GM12878 (cell line): ENCODE measurements around the gene NOD2. TPM values are rescaled to one million over a fixed set of nuclear protein-coding genes. Genes with fewer than 3 reads are reported as not detected.
A peak's percentile ranks its signal among the peaks of the same experiment; 100 is the strongest.

Experiments used
- ATAC-seq: fragments of 200-7000 bp; cut with Tn5 transposase; 3 replicates; pipeline ENCODE4 v1.9.1; 2020; ENCODE audit warnings: mild to moderate bottlenecking, moderate library complexity
- BruUV-seq: library from RNA; stranded (reverse); fragments of 400-500 nt; replicated peaks from 2 replicates; lab custom pipeline; 2021; lab: Mats Ljungman, UMichigan
- CTCF ChIA-PET: fragments of 300-600 bp; sonication (Branson Sonifier 250); formaldehyde crosslinking; extraction: SDS; loops from one replicate; lab custom pipeline; 2021; ENCODE audit warnings: inconsistent platforms; lab: Yijun Ruan, JAX
- POLR2A ChIA-PET: fragments of 350-600 bp; formaldehyde crosslinking; extraction: SDS; loops from one replicate; lab custom pipeline; 2021; ENCODE audit warnings: inconsistent platforms; lab: Charles Lee
- RAD21 ChIA-PET: fragments of 300-600 bp; sonication (Branson Sonifier 250); formaldehyde crosslinking; loops from one replicate; lab custom pipeline; 2023; ENCODE audit warnings: antibody characterized with exemption; ENCODE audit not compliant: unreplicated experiment; lab: Charles Lee
- SMC1A ChIA-PET: fragments of 300-600 bp; sonication (Branson Sonifier 250); formaldehyde crosslinking; loops from one replicate; lab custom pipeline; 2023; ENCODE audit not compliant: unreplicated experiment, uncharacterized antibody; lab: Charles Lee
- DNase-seq: peaks from one replicate; pipeline ENCODE4 v3.0.0-alpha.2; 2011; ENCODE audit warnings: low read depth, low spot score
- FAIRE-seq: peaks from 3 replicates; lab custom pipeline; 2011; peaks lifted over from hg19 to GRCh38; lab: Jason Lieb, UNC
- H2AFZ ChIP-seq: 2 replicates; pipeline ENCODE4 v1.6.0; 2011; ENCODE audit warnings: low read depth, low read length, control low read depth; ENCODE audit not compliant: control insufficient read depth
- H3K27ac ChIP-seq: 2 replicates; pipeline ENCODE4 v1.5.1; 2011; ENCODE audit warnings: control low read depth; ENCODE audit not compliant: control insufficient read depth, insufficient read depth
- H3K27me3 ChIP-seq, 2 experiments: replicated peaks in 1 of 2; 2 replicates each; pipeline versions ENCODE4 v1.6.0 to v1.6.1; 2011; ENCODE audit warnings: low read length in 1 of 2; ENCODE audit not compliant: control insufficient read depth in 2 of 2, insufficient read depth in 2 of 2
- H3K36me3 ChIP-seq, 2 experiments: 2 replicates each; pipeline ENCODE4 v1.5.1; 2011; ENCODE audit warnings: low read length in 1 of 2; ENCODE audit not compliant: control insufficient read depth in 2 of 2, insufficient read depth in 2 of 2
- H3K4me1 ChIP-seq: 2 replicates; pipeline ENCODE4 v1.6.1; 2011; ENCODE audit warnings: mild to moderate bottlenecking, low read length, moderate library complexity, mixed read lengths; ENCODE audit not compliant: control insufficient read depth, insufficient read depth
- H3K4me2 ChIP-seq: 2 replicates; pipeline ENCODE4 v1.6.0; 2011; ENCODE audit warnings: control low read depth; ENCODE audit not compliant: control insufficient read depth, insufficient read depth
- H3K4me3 ChIP-seq: fragments of 200-600 bp; sonication (generic); 2 replicates; pipeline ENCODE4 v1.5.1; 2016
- H3K79me2 ChIP-seq: 2 replicates; pipeline ENCODE4 v1.6.0; 2011; ENCODE audit warnings: low read length; ENCODE audit not compliant: control insufficient read depth, insufficient read depth
- H3K9ac ChIP-seq: 2 replicates; pipeline ENCODE4 v1.8.0; 2011; ENCODE audit warnings: low read length, control low read depth, mixed read lengths; ENCODE audit not compliant: control insufficient read depth, insufficient read depth
- H3K9me3 ChIP-seq: replicated peaks from 3 replicates; pipeline ENCODE4 v1.5.1; 2011; ENCODE audit warnings: mild to moderate bottlenecking, low read length; ENCODE audit not compliant: control insufficient read depth, insufficient read depth
- H4K20me1 ChIP-seq: 2 replicates; pipeline ENCODE4 v1.6.0; 2011; ENCODE audit not compliant: control insufficient read depth, insufficient read depth
- KAT2A ChIP-seq: conservative IDR thresholded peaks from 2 replicates; pipeline ENCODE4 v1.6.1; 2011; ENCODE audit warnings: low read depth, low read length; ENCODE audit not compliant: control insufficient read depth
- RAD21 ChIP-seq: IDR thresholded peaks from 2 replicates; pipeline ENCODE4 v1.6.1; 2011; ENCODE audit warnings: mild to moderate bottlenecking, low read depth, low read length, moderate library complexity; ENCODE audit not compliant: insufficient read depth
- SMC3 ChIP-seq: IDR thresholded peaks from 2 replicates; pipeline ENCODE4 v1.6.1; 2011; ENCODE audit warnings: low read length, improper control_type of control experiment, borderline replicate concordance
- WGBS: methylation state at CpG from one replicate; pipeline ENCODE4 v1.1.6; 2016; ENCODE audit warnings: low lambda C conversion rate; ENCODE audit not compliant: insufficient replicate concordance, insufficient coverage; ENCODE audit errors: missing lambda C conversion rate; 5-methylcytosine and 5-hydroxymethylcytosine counted together
- in situ Hi-C: fragments of 300-500 bp; cut with MboI; formaldehyde crosslinking; loops from 9 replicates; pipeline ENCODE4 v1.14.3; 2018; ENCODE audit warnings: mixed read lengths
- intact Hi-C: fragments of 100-400 bp; cut with micrococcal nuclease; formaldehyde crosslinking; loops from one replicate; pipeline ENCODE4 v1.14.2; 2022; ENCODE audit not compliant: unreplicated experiment
- polyA plus RNA-seq, 11 experiments: library from polyadenylated mRNA; depleted of rRNA in 4 of 11; unstranded in 6 of 11; stranded (reverse) in 5 of 11; fragments of >200 nt; fragmentation: Nextera tagmentation in 4 of 11; fragmentation: Illumina TruSeq in 1 of 11; extraction: Ambion mirVana in 4 of 11; extraction: Trizol in 1 of 11; gene quantifications; 1 replicate in 1 of 11; 2 replicates in 10 of 11; pipeline versions ENCODE4 v1.2.1 to v1.2.3, GENCODE V29; 2011 to 2016; ENCODE audit warnings: inconsistent platforms in 2 of 11, missing spikeins in 2 of 11, low read depth in 1 of 11
- total RNA-seq, 4 experiments: library from RNA; depleted of rRNA in 3 of 4; stranded (reverse); fragments of >200 nt in 3 of 4; fragmentation: Illumina TruSeq in 1 of 4; extraction: Trizol in 1 of 4; gene quantifications; 2 replicates each; pipeline versions ENCODE4 v1.2.1 to v1.2.3, GENCODE V29; 2013 to 2021
- TF ChIP-seq, protein P1 (sequence below), 3 experiments: IDR thresholded peaks in 2 of 3; conservative IDR thresholded peaks in 1 of 3; 2 replicates each; pipeline ENCODE4 v1.5.1; 2011; ENCODE audit warnings: low read depth in 3 of 3, low read length in 3 of 3, mild to moderate bottlenecking in 3 of 3, control low read depth in 2 of 3, moderate library complexity in 2 of 3, inconsistent platforms in 1 of 3, mixed read lengths in 1 of 3; ENCODE audit not compliant: control insufficient read depth in 2 of 3, insufficient read depth in 1 of 3; ENCODE audit errors: extremely low read depth in 1 of 3

Gene NOD2
- total and polyA plus RNA-seq, 10 of the 15 experiments (the other 5 are each of a cell fraction or from before 2014, with no cell fraction given) = 1.0 to 18.6 (median 6.7) TPM

DNA sequence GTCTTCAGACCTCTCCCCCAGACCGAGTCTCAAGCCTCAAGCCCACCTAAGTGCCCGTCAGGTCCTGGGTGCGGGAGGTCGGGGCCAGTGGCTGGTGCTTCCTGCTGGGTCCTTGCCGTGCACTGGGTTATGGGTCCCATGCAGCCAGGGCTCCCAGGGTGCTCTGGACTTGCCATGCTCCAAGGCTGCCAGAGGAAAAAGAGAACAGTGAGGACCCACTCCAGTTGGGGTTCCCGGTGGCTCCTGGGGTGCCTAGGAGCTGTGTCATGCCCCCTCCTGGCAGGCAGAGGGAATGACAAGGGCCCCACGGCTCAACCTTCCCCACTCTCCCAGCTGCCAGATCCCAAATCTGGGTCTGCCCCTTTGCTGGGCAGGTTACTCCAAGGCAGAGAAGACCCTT, 16.1 kb upstream of the NOD2 start:
- TF ChIP-seq, protein P1, sequence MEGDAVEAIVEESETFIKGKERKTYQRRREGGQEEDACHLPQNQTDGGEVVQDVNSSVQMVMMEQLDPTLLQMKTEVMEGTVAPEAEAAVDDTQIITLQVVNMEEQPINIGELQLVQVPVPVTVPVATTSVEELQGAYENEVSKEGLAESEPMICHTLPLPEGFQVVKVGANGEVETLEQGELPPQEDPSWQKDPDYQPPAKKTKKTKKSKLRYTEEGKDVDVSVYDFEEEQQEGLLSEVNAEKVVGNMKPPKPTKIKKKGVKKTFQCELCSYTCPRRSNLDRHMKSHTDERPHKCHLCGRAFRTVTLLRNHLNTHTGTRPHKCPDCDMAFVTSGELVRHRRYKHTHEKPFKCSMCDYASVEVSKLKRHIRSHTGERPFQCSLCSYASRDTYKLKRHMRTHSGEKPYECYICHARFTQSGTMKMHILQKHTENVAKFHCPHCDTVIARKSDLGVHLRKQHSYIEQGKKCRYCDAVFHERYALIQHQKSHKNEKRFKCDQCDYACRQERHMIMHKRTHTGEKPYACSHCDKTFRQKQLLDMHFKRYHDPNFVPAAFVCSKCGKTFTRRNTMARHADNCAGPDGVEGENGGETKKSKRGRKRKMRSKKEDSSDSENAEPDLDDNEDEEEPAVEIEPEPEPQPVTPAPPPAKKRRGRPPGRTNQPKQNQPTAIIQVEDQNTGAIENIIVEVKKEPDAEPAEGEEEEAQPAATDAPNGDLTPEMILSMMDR (IDR thresholded peaks at IDR 0.05 in 2 of 3, conservative IDR thresholded peaks at IDR 0.05 in 1 of 3; ENCODE audit: control insufficient read depth in 2 of 3, extremely low read depth in 1 of 3, insufficient read depth in 1 of 3, low read depth in 3 of 3, low read length in 3 of 3) = peak; percentile 34 to 64 (median 62)
- TF ChIP-seq RAD21 (0 out of 2 replicates have a peak, but pooled peaks have one; percentile 12), SMC3 (peak; percentile 26; the same call in 1 of the 2 replicates), KAT2A (no peak)
- WGBS = 79% methylated on average over 7 of the region's 7 CpGs
- POLR2A ChIA-PET = interaction anchor here (1.2 to 5.2 kb wide), 5 partner anchors 19 to 67 kb away, joined by 3 to 42 read pairs (median 6); no protein-coding TSS in a partner anchor
- Histone ChIP-seq H3K27ac (no peak overlapping the region), H3K4me3 (no peak overlapping the region), H3K4me2 (no peak overlapping the region), H4K20me1 (no peaks in the 10 kb centered on the region), H3K4me1 (peaks cover 12% of the 10 kb centered on the region), H3K79me2 (peaks cover 43% of the 10 kb centered on the region), H3K9ac (no peak overlapping the region), H3K36me3 (peaks cover 11 to 25% of the 10 kb centered on the region in 2 experiments), H2AFZ (no peak overlapping the region), H3K27me3 (no peaks in the 10 kb centered on the region), H3K9me3 (peaks cover 15% of the 10 kb centered on the region)
- RAD21 ChIA-PET = interaction anchor here (1.0 to 29.0 kb wide), 3 partner anchors 8 to 70 kb away, joined by 3 to 578 read pairs (median 78); partner anchors contain the start of gene CYLD
- BruUV-seq = no TSS peak
- no peak for FAIRE-seq
- CTCF ChIA-PET = interaction anchor here (0.7 to 20.9 kb wide), 13 partner anchors 10 to 132 kb away, joined by 3 to 636 read pairs (median 4); no protein-coding TSS in a partner anchor
- intact Hi-C loops = no loop called here
- ATAC-seq = no peak
- SMC1A ChIA-PET = interaction anchor here (0.6 to 24.8 kb wide), 5 partner anchors 11 to 464 kb away, joined by 3 to 600 read pairs (median 112); partner anchors contain the start of genes CYLD and NOD2
- in situ Hi-C loops = no loop called here
- no peak for DNase-seq
